SK-N-SH (cell line): ENCODE results near the gene ECEL1. TPM values are rescaled to one million over a fixed set of nuclear protein-coding genes. Genes with fewer than 3 reads are reported as not detected.

ENCODE experiments used
- CTCF ChIA-PET: fragments of 300-600, 350-600 bp; formaldehyde crosslinking; extraction: SDS; loops from one replicate; lab custom pipeline; 2021; lab: Yijun Ruan, JAX
- POLR2A ChIA-PET: fragments of 350-600 bp; sonication (Branson Sonifier 250); formaldehyde crosslinking; extraction: SDS; loops from one replicate; lab custom pipeline; 2020; ENCODE audit warnings: antibody characterized with exemption, inconsistent platforms; lab: Yijun Ruan, JAX
- DNase-seq: peaks from one replicate; pipeline ENCODE4 v3.0.0; 2012
- H2AFZ ChIP-seq: fragments of 200-600 bp; sonication (generic); 2 replicates; pipeline ENCODE4 v1.8.1; 2016; ENCODE audit warnings: antibody characterized with exemption, mild to moderate bottlenecking, low read depth
- H3F3A ChIP-seq: fragments of 200-600 bp; sonication (generic); replicated peaks from 2 replicates; pipeline ENCODE3; 2016; ENCODE audit warnings: antibody characterized with exemption, mild to moderate bottlenecking; ENCODE audit not compliant: insufficient read depth
- H3K27ac ChIP-seq, 2 experiments: fragments of 200-500 bp in 1 of 2; fragments of 200-600 bp in 1 of 2; sonication (Bioruptor generic) in 1 of 2; sonication (generic), shearing (Covaris generic) in 1 of 2; 2 replicates each; pipeline versions ENCODE4 v1.5.1 to v1.6.1; 2014 to 2016; ENCODE audit warnings: low read depth in 2 of 2, inconsistent platforms in 1 of 2, low read length in 1 of 2, mild to moderate bottlenecking in 1 of 2, mixed read lengths in 1 of 2
- H3K27me3 ChIP-seq: fragments of 200-600 bp; sonication (generic), shearing (Covaris generic); 2 replicates; pipeline ENCODE4 v1.6.1; 2016; ENCODE audit warnings: mixed run types; ENCODE audit not compliant: insufficient read depth
- H3K36me3 ChIP-seq, 2 experiments: fragments of 200-500 bp in 1 of 2; fragments of 200-600 bp in 1 of 2; sonication (Bioruptor generic) in 1 of 2; sonication (generic) in 1 of 2; replicated peaks in 1 of 2; 2 replicates each; pipeline versions ENCODE3 to v1.5.1; 2014 to 2016; ENCODE audit warnings: low read length in 1 of 2, mild to moderate bottlenecking in 1 of 2; ENCODE audit not compliant: insufficient read depth in 2 of 2, control insufficient read depth in 1 of 2
- H3K4me1 ChIP-seq, 2 experiments: fragments of 200-500 bp in 1 of 2; fragments of 200-600 bp in 1 of 2; sonication (Bioruptor generic) in 1 of 2; sonication (generic), shearing (Covaris generic) in 1 of 2; 2 replicates each; pipeline versions ENCODE4 v1.5.1 to v1.6.1; 2014 to 2016; ENCODE audit warnings: low read depth in 1 of 2, low read length in 1 of 2, mixed run types in 1 of 2; ENCODE audit not compliant: insufficient read depth in 2 of 2, control insufficient read depth in 1 of 2
- H3K4me2 ChIP-seq: fragments of 200-600 bp; sonication (generic), shearing (Covaris generic); 2 replicates; pipeline ENCODE4 v1.6.1; 2017; ENCODE audit warnings: mixed run types
- H3K4me3 ChIP-seq, 2 experiments: fragments of 200-500 bp in 1 of 2; fragments of 200-600 bp in 1 of 2; sonication (Bioruptor generic) in 1 of 2; sonication (generic), shearing (Covaris generic) in 1 of 2; 2 replicates each; pipeline versions ENCODE4 v1.5.1 to v1.8.1; 2014 to 2016; ENCODE audit warnings: low read depth in 2 of 2, inconsistent platforms in 1 of 2, low read length in 1 of 2, mild to moderate bottlenecking in 1 of 2, mixed read lengths in 1 of 2, moderate library complexity in 1 of 2
- H3K79me2 ChIP-seq: fragments of 200-600 bp; sonication (generic); 2 replicates; pipeline ENCODE4 v1.8.1; 2017; ENCODE audit warnings: mild to moderate bottlenecking; ENCODE audit not compliant: insufficient read depth
- H3K9ac ChIP-seq: fragments of 200-600 bp; sonication (generic); 2 replicates; pipeline ENCODE4 v1.6.1; 2017; ENCODE audit warnings: mixed run types
- H3K9me2 ChIP-seq: fragments of 200-600 bp; sonication (generic); 2 replicates; pipeline ENCODE4 v1.6.1; 2017; ENCODE audit warnings: mixed run types
- H3K9me3 ChIP-seq: fragments of 200-600 bp; sonication (generic); 2 replicates; pipeline ENCODE4 v1.6.1; 2017; ENCODE audit warnings: mixed run types, mild to moderate bottlenecking, moderate library complexity
- H4K20me1 ChIP-seq: fragments of 200-600 bp; sonication (generic); 2 replicates; pipeline ENCODE4 v1.6.1; 2017; ENCODE audit warnings: mild to moderate bottlenecking, mixed run types; ENCODE audit not compliant: insufficient read depth
- CHD2 ChIP-seq: fragments of 150-350 bp; IDR thresholded peaks from 2 replicates; pipeline ENCODE4 v1.6.1; 2018; ENCODE audit warnings: low read length; ENCODE audit not compliant: partially characterized antibody
- ELF1 ChIP-seq: IDR thresholded peaks from 2 replicates; pipeline ENCODE4 v1.4.0; 2012
- EP300 ChIP-seq, 2 experiments: IDR thresholded peaks; 2 replicates each; pipeline versions ENCODE4 v1.4.0 to v1.6.1; 2012; ENCODE audit warnings: borderline replicate concordance in 1 of 2, low read depth in 1 of 2, low read length in 1 of 2
- FOSL2 ChIP-seq: IDR thresholded peaks from 2 replicates; pipeline ENCODE4 v1.4.0; 2012; ENCODE audit warnings: low read depth, mild to moderate bottlenecking, moderate library complexity, borderline replicate concordance
- FOXJ3 ChIP-seq: sonication (generic); formaldehyde crosslinking; IDR thresholded peaks from 2 replicates; pipeline ENCODE4 v1.5.1; 2020; ENCODE audit warnings: mild to moderate bottlenecking, missing genetic modification reagents
- FOXM1 ChIP-seq: IDR thresholded peaks from 2 replicates; pipeline ENCODE4 v1.4.0; 2012; ENCODE audit warnings: low read depth, mild to moderate bottlenecking
- GABPA ChIP-seq: IDR thresholded peaks from 2 replicates; pipeline ENCODE4 v1.4.0; 2012; ENCODE audit warnings: low read depth, mild to moderate bottlenecking
- GATA2 ChIP-seq: sonication (generic); formaldehyde crosslinking; IDR thresholded peaks from 2 replicates; pipeline ENCODE4 v1.5.0; 2020; ENCODE audit warnings: mild to moderate bottlenecking, missing genetic modification reagents
- IRF3 ChIP-seq: fragments of 150-350 bp; IDR thresholded peaks from 2 replicates; pipeline ENCODE4 v1.6.1; 2016; ENCODE audit warnings: mild to moderate bottlenecking, low read depth, low read length
- JUND ChIP-seq: IDR thresholded peaks from 2 replicates; pipeline ENCODE4 v1.4.0; 2012
- MAX ChIP-seq: IDR thresholded peaks from 2 replicates; pipeline ENCODE4 v1.4.0; 2012; ENCODE audit warnings: low read depth
- MXI1 ChIP-seq: IDR thresholded peaks from 2 replicates; pipeline ENCODE4 v1.6.1; 2012; ENCODE audit warnings: mild to moderate bottlenecking, low read depth, low read length, improper control_type of control experiment
- PBX3 ChIP-seq: IDR thresholded peaks from 2 replicates; pipeline ENCODE4; 2012
- RAD21 ChIP-seq: IDR thresholded peaks from 2 replicates; pipeline ENCODE4 v1.6.1; 2012; ENCODE audit warnings: mild to moderate bottlenecking, low read length
- RCOR1 ChIP-seq: fragments of 150-350 bp; IDR thresholded peaks from 2 replicates; pipeline ENCODE4 v1.6.1; 2017; ENCODE audit warnings: antibody characterized with exemption, low read length
- RFX5 ChIP-seq: IDR thresholded peaks from 2 replicates; pipeline ENCODE4 v1.6.1; 2012; ENCODE audit warnings: mild to moderate bottlenecking, improper control_type of control experiment, low read length
- RXRA ChIP-seq: IDR thresholded peaks from 2 replicates; pipeline ENCODE4 v1.4.0; 2012; ENCODE audit warnings: low read depth, mild to moderate bottlenecking, borderline replicate concordance
- SIN3A ChIP-seq: IDR thresholded peaks from 2 replicates; pipeline ENCODE4 v1.6.1; 2012; ENCODE audit warnings: low read depth, mild to moderate bottlenecking, low read length, moderate library complexity, borderline replicate concordance
- SMC3 ChIP-seq: IDR thresholded peaks from 2 replicates; pipeline ENCODE4 v1.6.1; 2012; ENCODE audit warnings: low read depth, low read length, improper control_type of control experiment
- TCF12 ChIP-seq: IDR thresholded peaks from 2 replicates; pipeline ENCODE4 v1.4.0; 2012
- USF1 ChIP-seq: IDR thresholded peaks from 2 replicates; pipeline ENCODE4 v1.4.0; 2012; ENCODE audit warnings: low read depth, borderline replicate concordance
- USF2 ChIP-seq: fragments of 150-350 bp; IDR thresholded peaks from 2 replicates; pipeline ENCODE4 v1.6.1; 2017; ENCODE audit warnings: antibody characterized with exemption, low read length, low read depth, borderline replicate concordance
- YY1 ChIP-seq: IDR thresholded peaks from 2 replicates; pipeline ENCODE4 v1.4.0; 2012; ENCODE audit warnings: low read depth, mild to moderate bottlenecking
- WGBS: methylation state at CpG from one replicate; pipeline ENCODE4 v1.1.6; 2017; ENCODE audit warnings: low lambda C conversion rate; 5-methylcytosine and 5-hydroxymethylcytosine counted together
- polyA plus RNA-seq, 3 experiments: library from polyadenylated mRNA; depleted of rRNA; stranded (reverse); fragments of >200 nt; gene quantifications; 2 replicates each; pipeline ENCODE4 v1.2.3, GENCODE V29; 2012

Gene ECEL1
- polyA plus RNA-seq, 1 of the 3 experiments (the other 2 are of a cell fraction) = not detected

GRCh38 chr2:232459419-232460035 is 28.1 kb downstream of the ECEL1 start:
- Histone ChIP-seq H3K4me3 (no peak overlapping the region), H3K4me2 (no peak overlapping the region), H3K36me3 (no peaks in the 10 kb centered on the region), H3F3A (peaks cover 3% of the 10 kb centered on the region), H3K79me2 (no peaks in the 10 kb centered on the region), H3K9ac (no peak overlapping the region), H4K20me1 (no peaks in the 10 kb centered on the region), H3K27ac (no peak overlapping the region), H3K9me2 (no peaks in the 10 kb centered on the region), H2AFZ (no peak overlapping the region), H3K9me3 (no peaks in the 10 kb centered on the region), H3K4me1 (no peaks in the 10 kb centered on the region), H3K27me3 (peaks cover 9% of the 10 kb centered on the region)
- no peak for DNase-seq
- 51% methylated on average over 5 of the region's 11 CpGs for WGBS
- POLR2A ChIA-PET = no interaction called here
- CTCF ChIA-PET = interaction anchor here (0.8 to 1.5 kb wide), 3 partner anchors 20 to 64 kb away, joined by 3 to 4 read pairs (median 3); no protein-coding TSS in a partner anchor
- no peak for TF ChIP-seq SMC3
- no peak for TF ChIP-seq CHD2
- TF ChIP-seq YY1 = no peak
- no peak for TF ChIP-seq FOXJ3
- TF ChIP-seq GATA2 = no peak
- TF ChIP-seq RAD21 = no peak
- TF ChIP-seq RCOR1 = no peak
- TF ChIP-seq USF1 = no peak
- TF ChIP-seq RXRA = no peak
- no peak for TF ChIP-seq EP300 (IDR thresholded peaks at IDR 0.05; ENCODE audit: borderline replicate concordance in 1 of 2, low read depth in 1 of 2, low read length in 1 of 2)
- TF ChIP-seq TCF12 = no peak
- TF ChIP-seq SIN3A = no peak
- TF ChIP-seq USF2 = no peak
- no peak for TF ChIP-seq MXI1
- no peak for TF ChIP-seq FOXM1
- no peak for TF ChIP-seq MAX

- H2AFZ ChIP-seq = no peak overlapping the region
- WGBS = 75% methylated on average over 34 of the region's 56 CpGs
- CTCF ChIA-PET = interaction anchor here (0.8 to 1.3 kb wide), 3 partner anchors 15 to 65 kb away, joined by 3 to 4 read pairs (median 3); no protein-coding TSS in a partner anchor
- H3K4me3 ChIP-seq = no peak overlapping the region
- no peaks in the 10 kb centered on the region for H3K9me2 ChIP-seq
- H3K36me3 ChIP-seq = no peaks in the 10 kb centered on the region
- no peaks in the 10 kb centered on the region for H4K20me1 ChIP-seq
- DNase-seq = no peak
- POLR2A ChIA-PET = no interaction called here
- no peak overlapping the region for H3K27ac ChIP-seq
- no peaks in the 10 kb centered on the region for H3K9me3 ChIP-seq
- H3K4me2 ChIP-seq = no peak overlapping the region
- peaks cover 3% of the 10 kb centered on the region for H3F3A ChIP-seq
- peaks cover 11% of the 10 kb centered on the region for H3K27me3 ChIP-seq
- no peak overlapping the region for H3K9ac ChIP-seq
- H3K79me2 ChIP-seq = no peaks in the 10 kb centered on the region
- no peaks in the 10 kb centered on the region for H3K4me1 ChIP-seq
- TF ChIP-seq IRF3 (no peak), RFX5 (no peak), ELF1 (no peak), CHD2 (no peak), MXI1 (no peak), GABPA (no peak), USF1 (no peak), PBX3 (no peak), SMC3 (no peak), RCOR1 (no peak), FOXM1 (no peak), FOSL2 (no peak), EP300 (IDR thresholded peaks at IDR 0.05; ENCODE audit: borderline replicate concordance in 1 of 2, low read depth in 1 of 2, low read length in 1 of 2) (no peak), YY1 (no peak), JUND (no peak)
Observed at GRCh38 chr2:232458661-232459418, 28.8 kb downstream of the ECEL1 start.
